Fibroblast of lung (primary cell): Measurements from ENCODE around the gene PPIF.

ENCODE experiments used
- EZH2 ChIP-seq: IDR thresholded peaks from 2 replicates; pipeline ENCODE4 v1.5.1; 2012; ENCODE audit warnings: low read length, control low read depth, mild to moderate bottlenecking; ENCODE audit errors: missing control alignments
- TF ChIP-seq, protein P1 (sequence below), 2 donors: IDR thresholded peaks in 1 of 2; conservative IDR thresholded peaks in 1 of 2; 1 replicate in 1 of 2; 2 replicates in 1 of 2; pipeline ENCODE4 v1.5.1; 2011 to 2012; ENCODE audit warnings: low read length in 2 of 2, control low read depth in 1 of 2, inconsistent platforms in 1 of 2, low read depth in 1 of 2, mild to moderate bottlenecking in 1 of 2

DNA sequence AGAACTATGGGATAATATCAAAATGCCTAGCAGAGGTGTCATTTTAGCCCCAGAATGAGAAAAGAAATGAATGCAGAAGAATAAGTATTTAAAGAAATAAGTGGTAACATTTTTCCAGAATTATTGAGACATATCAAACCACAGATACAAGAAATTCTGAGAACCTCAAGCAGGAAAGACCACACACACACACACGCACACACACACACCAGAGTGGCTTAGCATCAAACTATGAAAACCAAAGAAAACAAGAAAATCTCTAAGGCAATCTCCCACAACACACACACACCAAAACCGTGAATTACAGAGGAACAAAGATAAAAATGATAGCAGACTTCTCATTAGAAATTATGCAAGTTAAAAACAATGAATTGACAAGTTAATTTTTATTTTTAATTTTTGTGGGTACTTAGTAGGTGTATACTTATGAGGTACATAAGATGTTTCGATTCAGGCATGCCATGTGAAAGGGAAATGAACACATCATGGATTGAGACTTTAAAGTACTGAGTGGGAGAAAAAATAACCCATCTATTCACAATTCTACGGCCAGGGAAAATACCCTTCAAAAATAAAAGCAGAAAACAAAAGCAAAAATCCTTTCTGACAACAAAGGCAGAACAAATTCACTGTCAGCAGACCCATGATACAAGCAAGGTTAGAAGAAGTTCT is 14.6 kb downstream of the PPIF start:
- TF ChIP-seq, protein P1, sequence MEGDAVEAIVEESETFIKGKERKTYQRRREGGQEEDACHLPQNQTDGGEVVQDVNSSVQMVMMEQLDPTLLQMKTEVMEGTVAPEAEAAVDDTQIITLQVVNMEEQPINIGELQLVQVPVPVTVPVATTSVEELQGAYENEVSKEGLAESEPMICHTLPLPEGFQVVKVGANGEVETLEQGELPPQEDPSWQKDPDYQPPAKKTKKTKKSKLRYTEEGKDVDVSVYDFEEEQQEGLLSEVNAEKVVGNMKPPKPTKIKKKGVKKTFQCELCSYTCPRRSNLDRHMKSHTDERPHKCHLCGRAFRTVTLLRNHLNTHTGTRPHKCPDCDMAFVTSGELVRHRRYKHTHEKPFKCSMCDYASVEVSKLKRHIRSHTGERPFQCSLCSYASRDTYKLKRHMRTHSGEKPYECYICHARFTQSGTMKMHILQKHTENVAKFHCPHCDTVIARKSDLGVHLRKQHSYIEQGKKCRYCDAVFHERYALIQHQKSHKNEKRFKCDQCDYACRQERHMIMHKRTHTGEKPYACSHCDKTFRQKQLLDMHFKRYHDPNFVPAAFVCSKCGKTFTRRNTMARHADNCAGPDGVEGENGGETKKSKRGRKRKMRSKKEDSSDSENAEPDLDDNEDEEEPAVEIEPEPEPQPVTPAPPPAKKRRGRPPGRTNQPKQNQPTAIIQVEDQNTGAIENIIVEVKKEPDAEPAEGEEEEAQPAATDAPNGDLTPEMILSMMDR (conservative IDR thresholded peaks at IDR 0.05 in 1 of 2, IDR thresholded peaks at IDR 0.05 in 1 of 2; ENCODE audit: low read depth in 1 of 2, low read length in 2 of 2) = no peak
- TF ChIP-seq EZH2 = no peak
